Mesothelial cell of epicardium (in vitro differentiated cells): ENCODE data around the gene FREY1. TPM values are rescaled to one million over a fixed set of nuclear protein-coding genes. Genes with fewer than 3 reads are reported as not detected.
"Not testable (repeated sequence)": the region's sequence is repeated elsewhere in the genome, so short reads cannot be mapped to it uniquely, and the experiment has no call there.

Experiments used
- DNase-seq, 2 experiments: peaks; one replicate each; pipeline ENCODE4 v3.0.0; 2021; ENCODE audit warnings: low spot score in 2 of 2; ENCODE audit not compliant: unreplicated experiment in 2 of 2
- H3K27ac Mint-ChIP-seq: 2 replicates; pipeline ENCODE4 v1.8.0; 2021; ENCODE audit warnings: mixed read lengths
- H3K27me3 Mint-ChIP-seq: 2 replicates; pipeline ENCODE4 v1.8.0; 2021; ENCODE audit warnings: low read depth, mixed read lengths
- H3K36me3 Mint-ChIP-seq: 2 replicates; pipeline ENCODE4 v1.8.0; 2021; ENCODE audit warnings: mixed read lengths
- H3K4me1 Mint-ChIP-seq: 2 replicates; pipeline ENCODE4 v1.8.0; 2021; ENCODE audit warnings: mixed read lengths
- H3K4me3 Mint-ChIP-seq: 2 replicates; pipeline ENCODE4 v1.8.0; 2021; ENCODE audit warnings: mild to moderate bottlenecking, moderate library complexity, mixed read lengths
- H3K9me3 Mint-ChIP-seq: 2 replicates; pipeline ENCODE4 v1.8.0; 2021; ENCODE audit warnings: mixed read lengths
- CTCF ChIP-seq: fragments of 200-600 bp; sonication (generic); IDR thresholded peaks from one replicate; pipeline ENCODE4 v1.5.0; 2021; ENCODE audit warnings: antibody characterized with exemption; ENCODE audit not compliant: unreplicated experiment
- total RNA-seq: library from RNA; stranded (reverse); gene quantifications from 3 replicates; pipeline ENCODE4 v1.2.1, GENCODE V29; 2021

The FREY1 gene
- total RNA-seq, 1 donor from 2014 or later, result 3.9 TPM

GRCh38 chr11:45910623-45911022, 3.6 kb upstream of the FREY1 start:
- H3K27ac Mint-ChIP-seq, result no peak overlapping the region
- H3K4me1 Mint-ChIP-seq, result no peaks in the 10 kb centered on the region
- H3K4me3 Mint-ChIP-seq, result no peak overlapping the region
- no peaks in the 10 kb centered on the region for H3K27me3 Mint-ChIP-seq
- TF ChIP-seq CTCF, result no peak
- DNase-seq, result no peak
- H3K36me3 Mint-ChIP-seq, result peaks cover 7% of the 10 kb centered on the region
- H3K9me3 Mint-ChIP-seq, result no peaks in the 10 kb centered on the region

- Mint-ChIP-seq H3K9me3 (no peaks in the 10 kb centered on the region), H3K4me3 (no peak overlapping the region), H3K27ac (no peak overlapping the region), H3K27me3 (no peaks in the 10 kb centered on the region), H3K4me1 (no peaks in the 10 kb centered on the region), H3K36me3 (peaks cover 7% of the 10 kb centered on the region)
- DNase-seq, result no peak
- TF ChIP-seq CTCF, result no peak
These were observed 2.8 kb upstream of the FREY1 start for GRCh38 chr11:45909594-45910475.

- Mint-ChIP-seq H3K27me3 (no peaks in the 10 kb centered on the region), H3K4me1 (no peaks in the 10 kb centered on the region), H3K4me3 (no peak overlapping the region), H3K36me3 (peaks cover 5% of the 10 kb centered on the region), H3K27ac (no peak overlapping the region), H3K9me3 (no peaks in the 10 kb centered on the region)
- no peak for TF ChIP-seq CTCF
- no peak for DNase-seq
These were observed 870 bp upstream of the FREY1 start for GRCh38 chr11:45907911-45908370.

GRCh38 chr11:45906096-45906682, 882 bp downstream of the FREY1 start:
- Mint-ChIP-seq H3K9me3 (no peaks in the 10 kb centered on the region), H3K27me3 (no peaks in the 10 kb centered on the region), H3K36me3 (peaks cover 1% of the 10 kb centered on the region), H3K27ac (no peak overlapping the region), H3K4me1 (no peaks in the 10 kb centered on the region), H3K4me3 (no peak overlapping the region)
- no peak for TF ChIP-seq CTCF
- no peak for DNase-seq

- not testable (repeated sequence) for H3K27me3 Mint-ChIP-seq, H3K27ac Mint-ChIP-seq, H3K4me1 Mint-ChIP-seq, H3K9me3 Mint-ChIP-seq, DNase-seq, H3K36me3 Mint-ChIP-seq, H3K4me3 Mint-ChIP-seq
These were observed 1.5 kb downstream of the FREY1 start for GRCh38 chr11:45905576-45905975.

- Mint-ChIP-seq H3K4me3 (no peak overlapping the region), H3K27ac (no peak overlapping the region), H3K4me1 (peaks cover 8% of the 10 kb centered on the region), H3K27me3 (peaks cover 5% of the 10 kb centered on the region), H3K36me3 (no peaks in the 10 kb centered on the region), H3K9me3 (no peaks in the 10 kb centered on the region)
- TF ChIP-seq CTCF, result no peak
- DNase-seq, result no peak
These were observed 2.0 kb downstream of the FREY1 start for GRCh38 chr11:45905095-45905494.
